Tibial nerve (tissue), 4 donors: Measurements from ENCODE around the gene TNPO3. TPM values are rescaled to one million over a fixed set of nuclear protein-coding genes. Genes with fewer than 3 reads are reported as not detected.

Experiments
- DNase-seq, 2 donors: peaks; one replicate each; pipeline ENCODE4 v3.0.0-alpha.2; 2019; ENCODE audit warnings: low spot score in 2 of 2
- H3K27ac ChIP-seq, 4 donors: fragments of 200-600 bp; sonication (generic) in 3 of 4; one replicate each; pipeline ENCODE4 v1.5.1; 2017 to 2019; ENCODE audit warnings: mild to moderate bottlenecking in 1 of 4
- H3K27me3 ChIP-seq, 2 donors: fragments of 200-600 bp; sonication (generic) in 1 of 2; one replicate each; pipeline versions ENCODE4 v1.5.1 to v1.6.0; 2017 to 2019
- H3K36me3 ChIP-seq, 3 donors: fragments of 200-600 bp; sonication (generic); one replicate each; pipeline ENCODE4 v1.5.1; 2018 to 2019
- H3K4me1 ChIP-seq, 4 donors: fragments of 200-600 bp; sonication (generic) in 3 of 4; one replicate each; pipeline ENCODE4 v1.5.1; 2017 to 2019
- H3K4me3 ChIP-seq, 4 donors: fragments of 200-600 bp; sonication (generic) in 3 of 4; one replicate each; pipeline ENCODE4 v1.5.1; 2017 to 2019; ENCODE audit warnings: mild to moderate bottlenecking in 1 of 4, moderate library complexity in 1 of 4
- H3K9me3 ChIP-seq, 4 donors: fragments of 200-600 bp; sonication (generic) in 3 of 4; one replicate each; pipeline ENCODE4 v1.5.1; 2017 to 2019
- EP300 ChIP-seq, 2 donors: sonication (generic); formaldehyde crosslinking; IDR thresholded peaks; one replicate each; pipeline ENCODE4 v1.6.1; 2017; ENCODE audit warnings: antibody characterized with exemption in 2 of 2, mild to moderate bottlenecking in 1 of 2
- POLR2A ChIP-seq, 2 donors: fragments of 450-650 bp; IDR thresholded peaks; one replicate each; pipeline ENCODE4 v1.6.1; 2017; ENCODE audit warnings: antibody characterized with exemption in 2 of 2, mild to moderate bottlenecking in 2 of 2, moderate library complexity in 2 of 2
- WGBS, 2 donors: methylation state at CpG; one replicate each; pipeline ENCODE4 v1.1.5; 2018; 5-methylcytosine and 5-hydroxymethylcytosine counted together
- total RNA-seq, 4 donors: library from RNA; depleted of rRNA; stranded (reverse); fragments of >200 nt; gene quantifications; one replicate each; pipeline ENCODE4 v1.1.0, GENCODE V29; 2016
- TF ChIP-seq, protein P1 (sequence below), 5 experiments: fragments of 200-600 bp in 3 of 5; fragments of 450-650 bp in 2 of 5; sonication (generic) in 3 of 5; IDR thresholded peaks; one replicate each; pipeline ENCODE4 v1.5.1; 2016 to 2019; ENCODE audit warnings: antibody characterized with exemption in 5 of 5, mild to moderate bottlenecking in 3 of 5, moderate library complexity in 2 of 5

The TNPO3 gene
- total RNA-seq, 4 donors from 2014 or later, result 33.9 to 36.9 (median 35.5) TPM

DNA sequence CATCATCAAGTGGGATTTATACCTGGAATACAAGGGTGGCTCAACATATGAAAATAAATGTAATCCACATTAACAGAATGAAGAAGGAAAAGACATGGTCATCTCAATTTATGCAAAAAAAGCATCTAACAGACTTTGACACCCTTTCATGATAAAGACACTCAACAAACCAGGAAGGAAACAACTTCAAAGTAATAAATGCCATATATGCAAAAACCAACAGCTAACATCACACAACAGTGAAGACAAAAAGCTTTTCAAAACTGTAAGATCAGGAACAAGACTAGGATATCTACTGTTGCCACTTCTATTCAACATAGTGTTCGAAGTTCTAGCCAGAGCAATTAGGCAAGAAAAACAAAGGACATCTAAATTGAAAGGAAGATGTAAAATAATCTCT lies 22.9 kb downstream of the TNPO3 start:
- no peak overlapping the region for H3K4me3 ChIP-seq
- no peak for DNase-seq
- H3K27ac ChIP-seq, result no peak overlapping the region
- 97 to 100% methylated on average over 1 of the region's 1 CpG for WGBS, 2 donors
- no peaks in the 10 kb centered on the region for H3K27me3 ChIP-seq
- no peaks in the 10 kb centered on the region for H3K4me1 ChIP-seq
- H3K36me3 ChIP-seq, result peaks cover 0 to 55% (median 0%) of the 10 kb centered on the region in 3 donors
- no peaks in the 10 kb centered on the region for H3K9me3 ChIP-seq
- TF ChIP-seq EP300 (IDR thresholded peaks at IDR 0.05), result no peak
- TF ChIP-seq, protein P1, sequence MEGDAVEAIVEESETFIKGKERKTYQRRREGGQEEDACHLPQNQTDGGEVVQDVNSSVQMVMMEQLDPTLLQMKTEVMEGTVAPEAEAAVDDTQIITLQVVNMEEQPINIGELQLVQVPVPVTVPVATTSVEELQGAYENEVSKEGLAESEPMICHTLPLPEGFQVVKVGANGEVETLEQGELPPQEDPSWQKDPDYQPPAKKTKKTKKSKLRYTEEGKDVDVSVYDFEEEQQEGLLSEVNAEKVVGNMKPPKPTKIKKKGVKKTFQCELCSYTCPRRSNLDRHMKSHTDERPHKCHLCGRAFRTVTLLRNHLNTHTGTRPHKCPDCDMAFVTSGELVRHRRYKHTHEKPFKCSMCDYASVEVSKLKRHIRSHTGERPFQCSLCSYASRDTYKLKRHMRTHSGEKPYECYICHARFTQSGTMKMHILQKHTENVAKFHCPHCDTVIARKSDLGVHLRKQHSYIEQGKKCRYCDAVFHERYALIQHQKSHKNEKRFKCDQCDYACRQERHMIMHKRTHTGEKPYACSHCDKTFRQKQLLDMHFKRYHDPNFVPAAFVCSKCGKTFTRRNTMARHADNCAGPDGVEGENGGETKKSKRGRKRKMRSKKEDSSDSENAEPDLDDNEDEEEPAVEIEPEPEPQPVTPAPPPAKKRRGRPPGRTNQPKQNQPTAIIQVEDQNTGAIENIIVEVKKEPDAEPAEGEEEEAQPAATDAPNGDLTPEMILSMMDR (IDR thresholded peaks at IDR 0.05), result no peak
- no peak for TF ChIP-seq POLR2A (IDR thresholded peaks at IDR 0.05)

DNA sequence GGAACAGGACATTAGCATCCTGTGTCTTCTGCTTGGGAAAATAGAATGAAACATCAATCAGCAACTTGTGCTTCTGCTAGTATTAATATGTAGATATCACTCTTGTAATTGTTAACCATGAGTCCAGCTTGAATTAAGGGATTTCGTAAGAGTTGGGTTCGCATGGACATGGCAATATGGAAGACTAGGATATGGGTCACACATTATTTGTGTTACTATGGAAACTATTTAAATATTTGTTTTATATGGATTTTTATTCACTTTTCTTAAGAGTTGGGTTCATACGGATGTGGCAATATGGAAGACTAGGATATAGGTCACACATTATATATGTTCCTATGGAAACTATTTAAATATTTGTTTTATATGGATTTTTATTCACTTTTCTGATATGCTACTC lies 24.5 kb downstream of the TNPO3 start:
- DNase-seq, result no peak
- H3K27me3 ChIP-seq, result no peaks in the 10 kb centered on the region
- H3K4me1 ChIP-seq, result no peaks in the 10 kb centered on the region
- H3K27ac ChIP-seq, result no peak overlapping the region
- H3K4me3 ChIP-seq, result no peak overlapping the region
- peaks cover 0 to 47% (median 0%) of the 10 kb centered on the region in 3 donors for H3K36me3 ChIP-seq
- TF ChIP-seq POLR2A (IDR thresholded peaks at IDR 0.05) (no peak), EP300 (IDR thresholded peaks at IDR 0.05) (no peak)
- TF ChIP-seq, protein P1 (IDR thresholded peaks at IDR 0.05), result no peak
- 95 to 97% methylated on average over 3 of the region's 3 CpGs for WGBS, 2 donors
- H3K9me3 ChIP-seq, result no peaks in the 10 kb centered on the region

DNA sequence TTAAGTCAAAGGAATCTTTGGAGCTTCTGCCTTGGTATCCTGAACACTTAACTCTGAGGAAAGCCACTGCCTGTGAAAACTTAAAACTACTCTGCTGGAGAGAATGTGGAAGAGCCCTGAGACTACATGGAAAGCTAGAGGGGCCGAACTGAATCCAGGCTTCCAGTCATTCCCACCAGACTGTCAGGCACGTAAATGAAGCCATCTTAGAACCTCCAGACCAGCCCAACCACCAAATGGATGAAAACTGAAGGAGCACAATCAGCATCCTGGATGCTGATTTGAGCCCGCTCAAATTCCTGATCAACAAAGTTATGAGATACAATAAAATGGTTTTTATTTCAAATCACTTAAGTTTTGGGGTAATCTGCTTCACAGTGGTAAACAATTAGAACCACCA lies 30.8 kb downstream of the TNPO3 start:
- DNase-seq, result no peak
- Histone ChIP-seq H3K36me3 (peaks cover 0 to 2% (median 0%) of the 10 kb centered on the region in 3 donors), H3K4me3 (no peak overlapping the region), H3K4me1 (peaks cover 0 to 10% (median 0%) of the 10 kb centered on the region in 4 donors), H3K9me3 (no peaks in the 10 kb centered on the region), H3K27me3 (no peaks in the 10 kb centered on the region), H3K27ac (no peak overlapping the region)
- WGBS, 2 donors, result 91 to 94% methylated on average over 3 of the region's 3 CpGs
- TF ChIP-seq EP300 (IDR thresholded peaks at IDR 0.05), result no peak
- no peak for TF ChIP-seq POLR2A (IDR thresholded peaks at IDR 0.05)
- TF ChIP-seq, protein P1 (IDR thresholded peaks at IDR 0.05), result no peak

DNA sequence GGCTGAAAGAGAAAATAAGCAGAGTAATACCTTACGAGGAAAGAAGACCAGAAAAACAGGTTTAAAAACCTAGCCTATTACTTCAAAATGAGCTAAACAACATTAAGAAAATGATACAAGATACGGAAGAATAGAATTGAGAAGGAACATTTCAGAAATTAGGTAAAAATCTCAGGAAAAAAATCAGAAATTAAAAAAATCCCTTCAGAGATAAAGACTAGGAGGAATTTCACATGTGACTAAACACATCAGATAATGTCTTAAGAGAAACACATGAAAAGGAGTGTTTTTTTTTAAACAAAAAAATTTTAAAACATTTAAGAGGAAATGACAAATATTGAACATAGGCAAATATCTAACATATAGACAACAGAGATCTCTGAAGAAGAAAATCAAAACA lies 33.3 kb downstream of the TNPO3 start:
- WGBS, 2 donors, result 90% methylated on average over 2 of the region's 2 CpGs
- DNase-seq, result no peak
- H3K36me3 ChIP-seq, result peaks cover 0 to 4% (median 0%) of the 10 kb centered on the region in 3 donors

DNA sequence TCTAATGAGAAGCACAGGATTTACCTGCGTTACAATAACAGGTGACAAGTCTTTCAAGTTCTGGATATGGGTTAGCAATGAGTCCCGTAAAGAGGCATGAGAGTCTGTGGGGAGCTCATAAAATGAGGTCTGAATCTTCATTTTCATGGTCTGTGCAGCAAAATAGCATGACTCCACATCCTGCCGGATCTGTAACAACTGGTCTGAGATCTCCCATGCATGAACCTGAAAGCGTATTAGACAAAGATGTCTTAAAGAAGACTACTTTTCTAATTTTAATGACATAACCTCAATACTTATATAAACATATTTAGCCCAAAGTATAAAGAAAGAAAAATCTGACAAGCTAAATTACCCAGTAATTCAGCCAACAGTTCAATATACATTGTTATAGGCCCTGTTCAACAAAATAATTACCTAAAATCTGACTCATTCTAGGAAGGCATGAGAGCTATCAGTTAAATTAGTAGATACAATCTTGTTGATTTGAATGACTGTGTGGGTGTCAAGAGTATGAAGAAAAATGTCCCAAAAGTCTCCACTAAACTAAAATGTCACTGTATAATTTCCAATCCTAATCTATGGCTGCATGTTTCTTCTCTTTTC lies 36.9 kb downstream of the TNPO3 start:
- Histone ChIP-seq H3K36me3 (peaks cover 0 to 40% (median 0%) of the 10 kb centered on the region in 3 donors), H3K4me1 (no peaks in the 10 kb centered on the region), H3K9me3 (no peaks in the 10 kb centered on the region), H3K4me3 (no peak overlapping the region), H3K27me3 (no peaks in the 10 kb centered on the region), H3K27ac (no peak overlapping the region)
- DNase-seq, result no peak
- TF ChIP-seq, protein P1 (IDR thresholded peaks at IDR 0.05), result no peak
- TF ChIP-seq POLR2A (IDR thresholded peaks at IDR 0.05) (no peak), EP300 (IDR thresholded peaks at IDR 0.05) (no peak)
- 85 to 97% methylated on average over 4 of the region's 4 CpGs for WGBS, 2 donors

More for the DNA sequence above, 33.3 kb downstream of the TNPO3 start:
- TF ChIP-seq POLR2A (IDR thresholded peaks at IDR 0.05) (no peak), EP300 (IDR thresholded peaks at IDR 0.05) (no peak)
- TF ChIP-seq, protein P1 (IDR thresholded peaks at IDR 0.05), result no peak
- Histone ChIP-seq H3K27me3 (no peaks in the 10 kb centered on the region), H3K27ac (no peak overlapping the region), H3K4me1 (peaks cover 0 to 10% (median 0%) of the 10 kb centered on the region in 4 donors), H3K9me3 (no peaks in the 10 kb centered on the region), H3K4me3 (no peak overlapping the region)
